GM23338 (cell line): Measurements from ENCODE around the gene PHF23.

ENCODE experiments used
- CTCF ChIP-seq, 2 experiments: fragments of 200-600 bp in 1 of 2; sonication (generic) in 1 of 2; conservative IDR thresholded peaks; 2 replicates each; pipeline versions ENCODE4 v1.5.1 to v1.6.1; 2016 to 2017; ENCODE audit warnings: antibody characterized with exemption in 2 of 2, low read depth in 2 of 2, mild to moderate bottlenecking in 2 of 2, moderate library complexity in 1 of 2
- EZH2 ChIP-seq: fragments of 200-600 bp; sonication (generic); IDR thresholded peaks from one replicate; pipeline ENCODE4 v1.8.0; 2017; ENCODE audit warnings: antibody characterized with exemption, mild to moderate bottlenecking, low read depth; ENCODE audit not compliant: unreplicated experiment
- EZH2phosphoT487 ChIP-seq: fragments of 200-600 bp; sonication (generic); IDR thresholded peaks from one replicate; pipeline ENCODE4 v1.8.1; 2018; ENCODE audit warnings: antibody characterized with exemption; ENCODE audit not compliant: unreplicated experiment
- REST ChIP-seq: IDR thresholded peaks from one replicate; pipeline ENCODE4 v1.6.1; 2018; ENCODE audit warnings: antibody characterized with exemption; ENCODE audit not compliant: unreplicated experiment

- TF ChIP-seq EZH2phosphoT487 (no peak), CTCF (conservative IDR thresholded peaks at IDR 0.05; ENCODE audit: low read depth in 2 of 2) (no peak), REST (no peak), EZH2 (no peak)
Observed at GRCh38 chr17:7224661-7225111, 14.6 kb downstream of the PHF23 start.
